ENCODE measurements around the gene XPR1.

XPR1 gene

DNA sequence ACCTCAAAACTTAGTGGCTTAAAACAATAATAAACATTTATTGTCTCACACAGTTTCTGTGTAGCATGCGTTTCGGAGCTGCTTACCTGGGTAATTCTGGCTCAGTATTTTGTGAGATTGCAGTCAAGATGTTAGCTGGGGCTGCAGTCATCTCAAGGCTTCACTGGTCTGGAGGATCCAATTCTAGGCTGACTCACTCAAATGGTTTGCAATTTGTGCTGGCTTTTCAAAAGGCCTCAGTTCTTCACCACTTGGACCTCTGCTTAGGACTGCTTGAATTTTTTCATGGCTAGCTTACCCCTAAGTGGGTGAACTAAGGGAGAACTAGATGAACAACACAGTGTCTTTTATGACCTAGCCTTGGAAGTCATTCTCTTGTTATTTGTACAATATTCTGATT, 21.0 kb downstream of the XPR1 start:
- Histone ChIP-seq H4K20me1 (ENCODE audit: insufficient read depth, low read length, poor library complexity, severe bottlenecking) (no peaks in the 10 kb centered on the region), H3K4me1 (ENCODE audit: insufficient read depth, low read length, poor library complexity, severe bottlenecking) (no peaks in the 10 kb centered on the region), H3K4me2 (ENCODE audit: low read depth, low read length, poor library complexity, severe bottlenecking) (no peak overlapping the region), H3K9ac (ENCODE audit: low read depth, low read length, poor library complexity, severe bottlenecking) (no peak overlapping the region), H3K36me3 (ENCODE audit: insufficient read depth, low read length) (no peaks in the 10 kb centered on the region), H3F3A (ENCODE audit: low read depth) (0 out of 2 replicates have a peak, but pooled peaks cover 7% of the 10 kb centered on the region), H2AFZ (ENCODE audit: low read length) (no peak overlapping the region), H3K9me2 (replicated peaks; ENCODE audit: low read depth, low read length) (no peaks in the 10 kb centered on the region), H3K4me3 (ENCODE audit: low read length, poor library complexity, severe bottlenecking) (no peak overlapping the region), H3K79me2 (ENCODE audit: insufficient read depth, low read length) (peaks cover 26% of the 10 kb centered on the region; the same call in 1 of the 2 replicates), H3K27me3 (ENCODE audit: insufficient read depth, low read length, poor library complexity, severe bottlenecking) (no peaks in the 10 kb centered on the region), H3K9me3 (ENCODE audit: insufficient read depth, low read depth, low read length) (0 out of 2 replicates have a peak, but pooled peaks cover under 1% of the 10 kb centered on the region)
- TF ChIP-seq, protein P1, sequence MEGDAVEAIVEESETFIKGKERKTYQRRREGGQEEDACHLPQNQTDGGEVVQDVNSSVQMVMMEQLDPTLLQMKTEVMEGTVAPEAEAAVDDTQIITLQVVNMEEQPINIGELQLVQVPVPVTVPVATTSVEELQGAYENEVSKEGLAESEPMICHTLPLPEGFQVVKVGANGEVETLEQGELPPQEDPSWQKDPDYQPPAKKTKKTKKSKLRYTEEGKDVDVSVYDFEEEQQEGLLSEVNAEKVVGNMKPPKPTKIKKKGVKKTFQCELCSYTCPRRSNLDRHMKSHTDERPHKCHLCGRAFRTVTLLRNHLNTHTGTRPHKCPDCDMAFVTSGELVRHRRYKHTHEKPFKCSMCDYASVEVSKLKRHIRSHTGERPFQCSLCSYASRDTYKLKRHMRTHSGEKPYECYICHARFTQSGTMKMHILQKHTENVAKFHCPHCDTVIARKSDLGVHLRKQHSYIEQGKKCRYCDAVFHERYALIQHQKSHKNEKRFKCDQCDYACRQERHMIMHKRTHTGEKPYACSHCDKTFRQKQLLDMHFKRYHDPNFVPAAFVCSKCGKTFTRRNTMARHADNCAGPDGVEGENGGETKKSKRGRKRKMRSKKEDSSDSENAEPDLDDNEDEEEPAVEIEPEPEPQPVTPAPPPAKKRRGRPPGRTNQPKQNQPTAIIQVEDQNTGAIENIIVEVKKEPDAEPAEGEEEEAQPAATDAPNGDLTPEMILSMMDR (conservative IDR thresholded peaks at IDR 0.05; ENCODE audit: low read length) = no peak
- no peak for TF ChIP-seq EZH2phosphoT487 (IDR thresholded peaks at IDR 0.05; ENCODE audit: borderline replicate concordance)

DNA sequence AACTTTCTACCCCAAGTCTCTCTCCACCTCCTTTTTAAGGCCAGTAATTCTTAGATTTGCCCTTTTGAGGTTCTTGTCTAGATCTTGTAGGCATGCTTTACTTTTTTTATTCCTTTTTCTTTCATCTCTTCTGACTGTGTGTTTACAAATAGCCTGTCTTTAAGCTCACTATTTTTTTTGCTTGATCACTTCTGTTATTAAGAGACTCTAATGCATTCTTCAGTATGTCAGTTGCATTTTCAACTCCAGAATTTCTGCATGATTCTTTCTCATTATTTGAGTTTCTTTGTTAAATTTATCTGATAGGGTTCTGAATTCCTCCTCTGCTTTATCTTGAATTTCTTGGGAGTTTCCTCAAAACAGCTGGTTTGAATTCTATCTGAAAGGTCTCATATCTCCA, 30.9 kb downstream of the XPR1 start:
- no peak overlapping the region for H2AFZ ChIP-seq (ENCODE audit: low read length)
- H3K9me3 ChIP-seq (ENCODE audit: insufficient read depth, low read depth, low read length) = peaks cover 16% of the 10 kb centered on the region; the same call in 1 of the 2 replicates
- no peaks in the 10 kb centered on the region for H4K20me1 ChIP-seq (ENCODE audit: insufficient read depth, low read length, poor library complexity, severe bottlenecking)
- no peaks in the 10 kb centered on the region for H3K27me3 ChIP-seq (ENCODE audit: insufficient read depth, low read length, poor library complexity, severe bottlenecking)
- no peak overlapping the region for H3K4me2 ChIP-seq (ENCODE audit: low read depth, low read length, poor library complexity, severe bottlenecking)
- no peak overlapping the region for H3K4me3 ChIP-seq (ENCODE audit: low read length, poor library complexity, severe bottlenecking)
- H3K9ac ChIP-seq (ENCODE audit: low read depth, low read length, poor library complexity, severe bottlenecking) = no peak overlapping the region
- no peaks in the 10 kb centered on the region for H3F3A ChIP-seq (ENCODE audit: low read depth)
- no peaks in the 10 kb centered on the region for H3K4me1 ChIP-seq (ENCODE audit: insufficient read depth, low read length, poor library complexity, severe bottlenecking)
- H3K9me2 ChIP-seq (replicated peaks; ENCODE audit: low read depth, low read length) = no peaks in the 10 kb centered on the region
- peaks cover 17% of the 10 kb centered on the region; the same call in 1 of the 2 replicates for H3K79me2 ChIP-seq (ENCODE audit: insufficient read depth, low read length)
- TF ChIP-seq, protein P1 (conservative IDR thresholded peaks at IDR 0.05; ENCODE audit: low read length) = no peak
- no peak for TF ChIP-seq EZH2phosphoT487 (IDR thresholded peaks at IDR 0.05; ENCODE audit: borderline replicate concordance)
- H3K36me3 ChIP-seq (ENCODE audit: insufficient read depth, low read length) = no peaks in the 10 kb centered on the region

DNA sequence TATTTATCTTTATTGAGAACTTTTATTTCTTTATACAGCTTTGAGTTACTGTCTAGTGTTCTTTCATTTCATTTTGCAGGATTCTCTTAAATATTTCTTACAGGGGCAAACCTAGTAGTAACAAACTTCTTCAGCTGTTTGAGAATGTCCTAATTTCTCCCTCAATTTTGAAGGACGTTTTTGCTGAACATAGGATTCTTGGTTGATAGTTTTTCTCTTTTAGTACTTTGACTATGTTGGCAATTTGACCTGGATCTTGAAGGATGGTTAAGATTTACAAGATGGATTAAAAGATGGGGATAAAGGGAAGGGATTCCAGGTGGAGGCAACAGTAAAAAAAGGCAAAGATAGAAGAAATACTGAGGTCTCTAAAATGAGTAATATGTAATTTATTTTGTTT, 38.9 kb downstream of the XPR1 start:
- TF ChIP-seq EZH2phosphoT487 (IDR thresholded peaks at IDR 0.05; ENCODE audit: borderline replicate concordance) = no peak
- TF ChIP-seq, protein P1 (conservative IDR thresholded peaks at IDR 0.05; ENCODE audit: low read length) = no peak
- no peak overlapping the region for H2AFZ ChIP-seq (ENCODE audit: low read length)
- H3K27me3 ChIP-seq (ENCODE audit: insufficient read depth, low read length, poor library complexity, severe bottlenecking) = no peaks in the 10 kb centered on the region
- H3K9me2 ChIP-seq (replicated peaks; ENCODE audit: low read depth, low read length) = no peaks in the 10 kb centered on the region
- H3K9ac ChIP-seq (ENCODE audit: low read depth, low read length, poor library complexity, severe bottlenecking) = no peak overlapping the region
- no peaks in the 10 kb centered on the region for H3K36me3 ChIP-seq (ENCODE audit: insufficient read depth, low read length)
- H3K9me3 ChIP-seq (ENCODE audit: insufficient read depth, low read depth, low read length) = peaks cover 16% of the 10 kb centered on the region
- no peaks in the 10 kb centered on the region for H3F3A ChIP-seq (ENCODE audit: low read depth)
- no peak overlapping the region for H3K4me3 ChIP-seq (ENCODE audit: low read length, poor library complexity, severe bottlenecking)
- H3K4me2 ChIP-seq (ENCODE audit: low read depth, low read length, poor library complexity, severe bottlenecking) = no peak overlapping the region
- peaks cover 4% of the 10 kb centered on the region for H3K4me1 ChIP-seq (ENCODE audit: insufficient read depth, low read length, poor library complexity, severe bottlenecking)
- no peaks in the 10 kb centered on the region for H4K20me1 ChIP-seq (ENCODE audit: insufficient read depth, low read length, poor library complexity, severe bottlenecking)
- no peaks in the 10 kb centered on the region; the same call in 1 of the 2 replicates for H3K79me2 ChIP-seq (ENCODE audit: insufficient read depth, low read length)

Data from Loucy (cell line).